ENCODE results near the gene PLIN1. TPM values are rescaled to one million over a fixed set of nuclear protein-coding genes. Genes with fewer than 3 reads are reported as not detected.

The PLIN1 gene
- total and polyA plus RNA-seq, 2 donors (not counting 3 experiments of a cell fraction or from before 2014, with no cell fraction given), result 0.07 TPM; not detected in 1

GRCh38 chr15:89640245-89640644 is 38.9 kb downstream of the PLIN1 start:
- Histone ChIP-seq H3K9me3 (replicated peaks; ENCODE audit: control insufficient read depth, insufficient read depth, low read length) (no peaks in the 10 kb centered on the region), H3K27ac (ENCODE audit: insufficient read depth, low read depth, low read length) (no peak overlapping the region), H3K27me3 (ENCODE audit: control insufficient read depth in 2 of 2, insufficient read depth in 2 of 2, low read length in 2 of 2) (no peaks in the 10 kb centered on the region), H3K4me3 (replicated peaks in 1 of 3; ENCODE audit: insufficient read depth in 1 of 3, low read depth in 1 of 3, low read length in 3 of 3) (no peak overlapping the region), H2AFZ (ENCODE audit: low read depth, low read length) (no peak overlapping the region), H3K9ac (replicated peaks; ENCODE audit: extremely low read depth, insufficient read depth, low read length) (no peak overlapping the region), H3K79me2 (ENCODE audit: control insufficient read depth, insufficient read depth, low read length) (no peaks in the 10 kb centered on the region), H3K4me2 (ENCODE audit: insufficient read depth, low read length) (no peak overlapping the region), H4K20me1 (replicated peaks; ENCODE audit: control insufficient read depth, extremely low read depth, insufficient read depth, low read length) (no peaks in the 10 kb centered on the region), H3K36me3 (ENCODE audit: control insufficient read depth in 2 of 2, extremely low read depth in 1 of 2, insufficient read depth in 2 of 2, low read length in 2 of 2) (peaks cover 0 to 13% of the 10 kb centered on the region in 2 experiments), H3K9me1 (replicated peaks; ENCODE audit: control insufficient read depth, extremely low read depth, insufficient read depth, low read length) (no peaks in the 10 kb centered on the region), H3K4me1 (ENCODE audit: control insufficient read depth, extremely low read depth, insufficient read depth, low read length) (no peaks in the 10 kb centered on the region)
- dilution Hi-C loops (cut with MboI; ENCODE audit: extremely low pct_ligation_motif_present, low sequenced_read_pairs) (no loop called here), intact Hi-C loops (cut with micrococcal nuclease) (no loop called here)
- no peak for TF ChIP-seq EZH2 (IDR thresholded peaks at IDR 0.05; ENCODE audit: borderline replicate concordance, low read depth, low read length, severe bottlenecking)
- TF ChIP-seq MAX (IDR thresholded peaks at IDR 0.05; ENCODE audit: insufficient read depth, insufficient read length), result no peak
- TF ChIP-seq POLR2A (IDR thresholded peaks at IDR 0.05; ENCODE audit: low read depth, low read length), result no peak
- TF ChIP-seq POLR2AphosphoS5 (IDR thresholded peaks at IDR 0.05; ENCODE audit: insufficient read depth, low read depth, low read length), result no peak
- TF ChIP-seq GATA2 (IDR thresholded peaks at IDR 0.05; ENCODE audit: insufficient read depth, insufficient read length, low read depth, low read length), result no peak
- TF ChIP-seq JUN (IDR thresholded peaks at IDR 0.05; ENCODE audit: borderline replicate concordance, insufficient read depth, insufficient read length, low read depth), result no peak
- no peak for TF ChIP-seq FOS (IDR thresholded peaks at IDR 0.05; ENCODE audit: borderline replicate concordance, insufficient read depth, low read length)
- no peak for TF ChIP-seq CTCF (IDR thresholded peaks at IDR 0.05; ENCODE audit: extremely low read depth in 1 of 2, insufficient read depth in 1 of 2, low read depth in 1 of 2, low read length in 2 of 2)
- TF ChIP-seq MYC (IDR thresholded peaks at IDR 0.05; ENCODE audit: low read depth, low read length), result no peak
- no TSS peak for BruUV-seq (replicated peaks)
- POLR2A ChIA-PET, result no interaction called here
- CTCF ChIA-PET, result no interaction called here
- DNase-seq (ENCODE audit: low read depth, low spot score) (no peak), FAIRE-seq (no peak)

All from endothelial cell of umbilical vein (primary cell).